HCT116 (cell line): Measurements from ENCODE around the gene TM4SF4.

Experiments
- CEBPB ChIP-seq: IDR thresholded peaks from 2 replicates; pipeline ENCODE4 v1.6.1; 2012; ENCODE audit warnings: low read depth
- CTCF ChIP-seq, 3 experiments: fragments of 200-600 bp in 1 of 3; sonication (generic) in 1 of 3; IDR thresholded peaks in 2 of 3; conservative IDR thresholded peaks in 1 of 3; 2 replicates each; pipeline ENCODE4 v1.5.1; 2012 to 2017; ENCODE audit warnings: low read depth in 2 of 3, low read length in 2 of 3, antibody characterized with exemption in 1 of 3, borderline replicate concordance in 1 of 3, control low read depth in 1 of 3, mild to moderate bottlenecking in 1 of 3, mixed read lengths in 1 of 3, mixed run types in 1 of 3, moderate library complexity in 1 of 3; ENCODE audit not compliant: insufficient read depth in 1 of 3
- EGR1 ChIP-seq: IDR thresholded peaks from 2 replicates; pipeline ENCODE4 v1.6.1; 2012; ENCODE audit warnings: low read depth
- EZH2 ChIP-seq: fragments of 200-600 bp; sonication (generic); IDR thresholded peaks from 2 replicates; pipeline ENCODE4 v1.6.1; 2017; ENCODE audit warnings: antibody characterized with exemption, mixed run types
- EZH2phosphoT487 ChIP-seq: fragments of 200-600 bp; IDR thresholded peaks from 2 replicates; pipeline ENCODE4 v1.6.1; 2018; ENCODE audit warnings: antibody characterized with exemption, borderline replicate concordance
- JUND ChIP-seq: IDR thresholded peaks from 2 replicates; pipeline ENCODE4 v1.6.1; 2012
- MAX ChIP-seq: IDR thresholded peaks from 2 replicates; pipeline ENCODE4 v1.6.1; 2012
- POLR2A ChIP-seq: IDR thresholded peaks from 2 replicates; pipeline ENCODE4 v1.7.0; 2011; ENCODE audit warnings: borderline replicate concordance; ENCODE audit not compliant: insufficient read depth, insufficient read length; ENCODE audit errors: extremely low read depth
- POLR2AphosphoS5 ChIP-seq: IDR thresholded peaks from 2 replicates; pipeline ENCODE4 v1.6.1; 2011; ENCODE audit warnings: mild to moderate bottlenecking, low read depth, low read length, moderate library complexity
- REST ChIP-seq: IDR thresholded peaks from 2 replicates; pipeline ENCODE4 v1.6.1; 2012; ENCODE audit warnings: low read depth
- SP1 ChIP-seq: IDR thresholded peaks from 2 replicates; pipeline ENCODE4 v1.6.1; 2012; ENCODE audit warnings: low read depth
- SRF ChIP-seq: IDR thresholded peaks from 2 replicates; pipeline ENCODE4 v1.6.1; 2012; ENCODE audit warnings: low read depth

GRCh38 chr3:149474250-149474817 lies at the start of gene TM4SF4:
- TF ChIP-seq EZH2 (no peak), CEBPB (no peak), CTCF (IDR thresholded peaks at IDR 0.05 in 2 of 3, conservative IDR thresholded peaks at IDR 0.05 in 1 of 3; ENCODE audit: borderline replicate concordance in 1 of 3, insufficient read depth in 1 of 3, low read depth in 2 of 3, low read length in 2 of 3) (no peak), POLR2AphosphoS5 (no peak), EGR1 (no peak), JUND (no peak), SRF (no peak), REST (no peak), MAX (no peak), POLR2A (no peak), EZH2phosphoT487 (no peak), SP1 (no peak)
